IMR-90 (cell line): Measurements from ENCODE around the gene HOXD13.

ENCODE experiments used
- MAFK ChIP-seq: IDR thresholded peaks from 2 replicates; pipeline ENCODE4 v1.6.1; 2012; ENCODE audit warnings: low read depth, low read length, improper control_type of control experiment
- POLR2A ChIP-seq: IDR thresholded peaks from 2 replicates; pipeline ENCODE4 v1.6.1; 2012; ENCODE audit warnings: mild to moderate bottlenecking, low read depth, low read length
- RCOR1 ChIP-seq: IDR thresholded peaks from 2 replicates; pipeline ENCODE4 v1.6.1; 2012; ENCODE audit warnings: mild to moderate bottlenecking, low read length, improper control_type of control experiment; ENCODE audit not compliant: insufficient replicate concordance

GRCh38 chr2:176105730-176106580, 13.4 kb downstream of the HOXD13 start:
- TF ChIP-seq RCOR1: no peak
- no peak for TF ChIP-seq POLR2A
- TF ChIP-seq MAFK: no peak
